ENCODE measurements around the gene RAPGEF2.
"Not testable (repeated sequence)": the region's sequence is repeated elsewhere in the genome, so short reads cannot be mapped to it uniquely, and the experiment has no call there.

The RAPGEF2 gene

GRCh38 chr4:159097144-159097543 lies 5.7 kb upstream of the RAPGEF2 start:
- H3K4me3 ChIP-seq (ENCODE audit: low read depth, low read length): no peak overlapping the region

DNA sequence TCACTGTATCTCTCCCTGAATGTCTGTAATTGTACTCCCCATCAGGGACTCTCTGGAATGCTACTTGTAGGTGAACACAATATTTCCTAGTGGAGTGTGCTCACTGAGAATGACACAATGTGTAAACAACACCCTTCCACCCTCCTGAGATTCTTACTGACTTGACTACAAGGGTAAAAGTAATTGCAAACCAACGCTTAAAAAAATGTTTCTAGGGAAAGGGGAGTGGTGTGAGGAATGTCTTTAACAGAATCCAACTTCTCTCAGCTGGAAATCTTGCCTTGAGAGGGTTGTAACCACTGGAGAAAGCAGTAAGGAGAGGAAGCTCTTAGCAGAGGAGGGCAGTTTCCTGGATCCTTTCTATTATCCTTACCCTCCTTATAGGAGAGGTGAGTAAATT lies 5.1 kb upstream of the RAPGEF2 start:
- no peak for DNase-seq (ENCODE audit: low read depth)
- no peak overlapping the region for H3K4me3 ChIP-seq (ENCODE audit: low read depth, low read length)

More at GRCh38 chr4:159097144-159097543, 5.7 kb upstream of the RAPGEF2 start:
- no peak for DNase-seq (ENCODE audit: low read depth)

DNA sequence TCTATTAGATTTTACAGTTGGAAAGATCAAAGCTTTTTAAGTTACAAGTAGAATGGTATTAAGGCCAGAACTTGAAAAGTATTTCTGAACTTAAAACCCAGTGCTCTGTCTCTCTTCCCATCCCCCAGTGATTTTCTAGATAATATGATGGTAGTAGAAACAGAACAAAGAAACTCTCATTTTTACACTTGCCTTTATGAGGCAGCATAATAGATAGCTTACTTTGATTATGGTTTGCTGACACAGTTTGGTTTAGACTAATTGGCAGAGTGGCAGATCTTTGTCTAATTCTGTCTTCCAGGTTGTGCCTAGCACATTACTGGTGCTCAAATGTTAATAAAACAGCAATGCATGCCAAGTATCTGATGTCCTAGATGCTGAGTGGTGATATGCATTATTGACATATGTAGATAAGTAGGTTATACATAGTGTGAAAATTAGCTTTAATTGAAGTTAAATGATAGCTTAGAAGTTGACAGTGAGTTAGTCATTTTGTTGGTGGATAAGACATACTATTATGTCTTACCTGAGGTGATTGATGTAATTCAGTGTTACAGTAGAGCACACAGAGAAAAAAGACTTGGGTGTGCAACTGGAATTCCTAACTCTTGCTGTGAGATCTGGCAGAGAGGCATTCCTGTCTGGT lies 4.3 kb upstream of the RAPGEF2 start:
- no peak overlapping the region for H3K4me3 ChIP-seq (ENCODE audit: low read depth, low read length)
- no peak for DNase-seq (ENCODE audit: low read depth)

DNA sequence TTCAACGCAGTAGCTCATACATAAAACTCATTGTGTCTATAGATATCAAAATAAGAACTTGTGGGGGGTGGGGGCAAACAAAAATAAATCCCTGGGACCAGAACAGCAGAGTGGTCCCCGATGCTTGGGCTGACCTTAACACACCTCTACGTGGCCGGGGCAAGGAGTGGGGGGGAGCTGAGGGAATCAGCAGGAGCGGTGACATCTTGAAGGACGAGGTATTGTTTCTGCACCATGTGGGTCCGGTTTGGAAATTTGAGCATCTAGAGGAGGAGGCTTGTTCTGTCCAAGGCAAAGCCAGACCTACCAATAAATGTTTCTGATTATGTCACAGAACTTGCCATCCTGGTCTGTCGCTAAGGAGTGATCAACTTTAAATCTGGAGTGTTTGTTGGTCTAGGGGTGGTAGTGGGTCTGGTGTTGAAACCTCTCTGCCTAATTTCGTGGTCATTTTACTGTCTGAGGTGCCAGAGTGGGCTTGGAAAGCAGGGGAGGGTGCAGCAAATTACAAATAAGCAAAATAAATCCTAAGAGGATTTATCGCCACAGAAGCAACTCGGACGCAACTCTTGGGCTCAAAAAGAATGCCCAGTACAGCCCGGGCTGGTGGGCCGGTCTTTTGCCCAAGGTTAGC lies 774 bp upstream of the RAPGEF2 start:
- peak overlapping the region; percentile 88 for H3K4me3 ChIP-seq (ENCODE audit: low read depth, low read length)
- DNase-seq (ENCODE audit: low read depth): no peak

- H3K4me3 ChIP-seq (ENCODE audit: low read depth, low read length): peak overlapping the region; percentile 88
- DNase-seq (ENCODE audit: low read depth): no peak
Measured at GRCh38 chr4:159103384-159103990, 608 bp downstream of the RAPGEF2 start.

DNA sequence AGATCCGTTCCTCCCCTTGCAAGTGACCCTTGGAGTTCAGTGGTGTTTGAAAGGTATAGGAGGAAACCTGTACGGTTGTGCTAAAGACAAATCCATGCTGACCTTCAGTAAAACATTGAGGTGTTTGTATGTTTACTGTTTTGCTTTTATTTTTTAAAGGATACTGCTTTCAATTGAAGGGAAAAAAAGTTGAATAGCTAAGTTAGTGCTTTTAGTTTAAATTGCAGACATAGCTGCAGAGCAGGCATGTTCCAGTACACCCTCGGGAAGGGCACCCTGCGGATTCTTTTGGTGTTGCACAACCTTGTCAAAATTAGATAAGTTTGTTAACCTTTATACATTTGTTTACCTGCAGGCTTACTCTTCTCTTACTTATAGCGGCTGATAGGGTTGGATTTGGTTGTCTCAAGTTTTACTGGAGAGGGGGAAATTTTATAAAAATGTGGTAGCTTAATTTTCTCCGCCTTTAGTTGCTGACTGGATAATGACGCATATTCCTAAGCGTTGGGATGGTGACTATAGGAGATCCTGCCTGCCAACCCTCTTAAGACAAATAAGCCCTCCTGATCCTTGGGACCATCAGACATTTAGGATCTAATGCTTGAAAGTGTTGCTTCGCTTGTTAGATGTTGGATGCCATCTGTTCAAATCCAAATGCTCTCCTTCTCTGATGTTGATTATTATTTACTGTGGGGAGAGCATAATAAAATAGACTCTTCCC lies 2.0 kb downstream of the RAPGEF2 start:
- H3K4me3 ChIP-seq (ENCODE audit: low read depth, low read length): peak overlapping the region; percentile 88
- peak; percentile 16 for DNase-seq (ENCODE audit: low read depth)

DNA sequence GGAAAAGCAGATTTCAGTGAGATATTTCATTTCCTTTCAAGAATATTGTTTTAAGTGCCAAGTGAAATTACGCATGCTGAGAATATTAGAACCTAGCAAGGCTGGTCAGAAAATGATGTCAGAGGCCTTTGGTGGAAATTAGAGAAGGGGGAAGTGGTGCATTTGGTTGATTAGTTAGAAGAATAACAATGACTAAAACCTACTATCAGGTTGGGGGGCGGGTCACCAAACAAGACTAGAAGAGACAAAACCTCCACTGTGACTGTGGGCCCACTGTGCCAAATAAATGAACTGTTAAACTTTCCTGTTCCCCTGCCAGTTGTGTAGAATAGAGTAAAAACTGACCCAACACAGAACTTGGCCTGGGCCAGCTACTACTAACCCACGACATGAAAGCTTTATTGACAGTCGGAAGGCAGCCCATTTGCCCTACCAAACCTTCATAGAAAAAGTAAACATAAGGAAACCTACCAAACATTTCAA lies 2.9 kb downstream of the RAPGEF2 start:
- peak; percentile 25 for DNase-seq (ENCODE audit: low read depth)
- peak overlapping the region; percentile 88 for H3K4me3 ChIP-seq (ENCODE audit: low read depth, low read length)

DNA sequence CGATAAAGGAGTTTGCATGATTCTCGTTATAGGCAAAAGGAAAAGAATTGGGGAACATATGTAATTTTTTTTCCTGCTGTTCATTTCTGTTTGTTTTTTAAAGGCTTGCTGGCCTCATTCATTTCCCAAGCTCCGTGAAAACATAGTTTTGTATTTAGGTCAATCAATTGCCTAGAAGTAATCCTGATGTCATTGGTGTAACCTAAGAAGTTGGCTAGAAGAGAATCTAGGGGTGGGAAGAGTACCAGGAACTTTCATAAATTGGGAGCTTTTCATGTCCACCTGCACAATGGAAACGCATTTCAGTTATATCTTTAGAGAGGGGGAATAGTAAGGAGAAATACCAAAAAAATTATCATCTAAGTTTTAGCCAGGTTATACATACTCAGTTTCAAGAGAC lies 3.8 kb downstream of the RAPGEF2 start:
- H3K4me3 ChIP-seq (ENCODE audit: low read depth, low read length): no peak overlapping the region
- no peak for DNase-seq (ENCODE audit: low read depth)

DNA sequence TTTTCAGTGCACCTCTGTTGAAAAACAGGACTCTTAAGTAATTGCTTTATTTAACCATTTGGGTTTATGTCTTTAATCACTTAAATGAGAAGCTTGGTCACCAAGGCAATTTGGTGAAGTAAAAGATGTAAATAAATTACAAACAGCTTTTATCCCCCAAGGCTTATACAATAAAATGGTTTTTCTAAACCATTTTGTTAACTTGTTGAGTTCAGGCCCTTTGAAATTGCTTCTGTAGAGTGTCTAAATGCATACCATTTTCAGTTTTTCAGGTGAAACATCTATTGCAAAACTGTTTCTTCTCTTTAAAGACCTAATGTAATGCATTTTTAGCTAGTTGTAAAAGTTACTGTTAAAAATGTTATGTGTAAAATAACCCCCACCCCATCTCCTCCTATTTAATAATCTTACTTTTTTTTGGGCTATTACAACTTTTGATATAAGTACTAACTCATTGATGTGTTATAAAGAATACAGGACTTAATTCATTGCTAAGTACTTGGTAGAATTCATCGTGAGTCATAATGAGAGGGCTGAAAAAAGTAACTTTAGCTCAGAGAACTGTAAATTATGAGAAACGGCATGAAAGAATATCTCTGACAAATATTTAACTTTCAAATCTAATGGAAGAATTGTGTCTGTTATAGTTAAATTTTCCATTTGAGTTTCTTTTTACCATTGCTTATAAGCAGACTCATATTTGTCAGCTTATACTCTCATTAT lies 4.5 kb downstream of the RAPGEF2 start:
- H3K4me3 ChIP-seq (ENCODE audit: low read depth, low read length): no peak overlapping the region
- no peak for DNase-seq (ENCODE audit: low read depth)

DNA sequence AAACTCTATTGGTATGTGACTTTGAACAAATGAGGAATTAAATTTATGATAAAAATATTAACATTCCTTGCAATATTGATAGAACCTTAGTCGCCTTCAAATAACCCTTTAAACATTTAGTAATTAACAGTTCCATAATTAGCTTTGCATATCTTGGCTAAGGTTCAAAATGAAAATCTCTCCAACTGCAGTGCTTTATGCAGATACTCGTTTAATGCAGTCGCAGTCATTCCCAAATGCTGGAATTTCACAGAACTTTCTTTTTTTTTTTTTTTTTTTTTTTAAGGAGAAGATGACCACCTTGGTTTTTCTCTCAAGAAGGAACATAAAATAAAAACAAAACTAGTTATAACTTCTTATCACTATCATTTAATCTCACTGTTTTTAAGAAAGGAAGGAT lies 5.2 kb downstream of the RAPGEF2 start:
- H3K4me3 ChIP-seq (ENCODE audit: low read depth, low read length): no peak overlapping the region
- DNase-seq (ENCODE audit: low read depth): no peak

DNA sequence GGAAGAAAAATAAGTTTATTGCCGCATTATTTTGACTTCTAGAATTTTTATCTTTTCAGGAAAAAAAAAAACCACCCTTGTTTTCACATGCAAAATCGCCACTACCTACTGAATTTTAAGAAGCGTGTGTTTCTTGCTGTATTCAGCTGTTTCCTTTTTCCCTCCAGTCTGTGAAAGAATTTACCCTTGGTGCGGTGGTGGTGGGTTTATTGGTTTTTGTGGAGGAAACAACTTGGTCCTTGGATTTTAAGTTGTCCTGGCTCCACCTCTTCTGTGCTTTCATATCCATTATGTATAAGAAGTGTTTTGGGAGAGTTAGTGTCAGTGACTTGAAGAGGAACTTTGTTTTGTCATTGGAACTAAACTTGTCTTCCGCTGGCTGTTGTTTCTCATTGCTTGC lies 8.1 kb downstream of the RAPGEF2 start:
- DNase-seq (ENCODE audit: low read depth): no peak
- H3K4me3 ChIP-seq (ENCODE audit: low read depth, low read length): no peak overlapping the region

DNA sequence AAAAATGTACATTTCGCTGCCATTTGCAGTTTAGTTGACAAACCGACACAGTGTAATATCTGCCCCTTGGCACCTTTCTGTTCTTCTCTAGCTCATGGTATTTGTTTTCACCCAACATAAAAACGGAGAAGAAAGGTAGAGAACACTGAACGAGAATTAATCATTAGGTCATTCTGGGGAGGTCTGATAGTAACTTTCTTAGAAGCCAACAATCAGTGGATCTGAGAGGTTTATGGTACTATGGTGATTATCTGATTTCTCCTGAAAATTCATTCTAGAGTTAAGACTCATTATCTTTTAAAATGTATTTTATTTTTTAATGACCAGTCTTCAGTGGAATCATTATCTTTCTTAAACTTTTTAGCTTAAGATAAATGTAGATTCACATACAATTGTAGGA lies 8.5 kb downstream of the RAPGEF2 start:
- no peak for DNase-seq (ENCODE audit: low read depth)
- no peak overlapping the region for H3K4me3 ChIP-seq (ENCODE audit: low read depth, low read length)

DNA sequence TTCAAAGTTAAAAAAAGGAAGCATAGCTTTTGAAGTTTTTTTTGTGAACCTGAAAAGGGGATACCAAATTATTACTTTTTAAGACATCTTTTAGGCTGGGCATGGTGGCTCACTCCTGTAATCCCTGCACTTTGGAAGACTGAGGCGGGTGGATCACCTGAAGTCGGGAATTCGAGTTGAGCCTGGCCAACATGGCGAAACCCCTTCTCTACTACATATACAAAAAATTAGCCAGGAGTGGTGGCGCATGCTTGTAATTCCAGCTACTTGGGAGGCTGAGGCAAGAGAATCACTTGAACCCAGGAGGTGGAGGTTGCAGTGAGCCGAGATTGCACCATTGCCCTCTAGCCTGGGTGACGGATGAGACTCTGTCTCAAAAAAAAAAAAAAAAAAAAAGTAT lies 10.5 kb downstream of the RAPGEF2 start:
- not testable (repeated sequence) for DNase-seq (ENCODE audit: low read depth); H3K4me3 ChIP-seq (ENCODE audit: low read depth, low read length)

DNA sequence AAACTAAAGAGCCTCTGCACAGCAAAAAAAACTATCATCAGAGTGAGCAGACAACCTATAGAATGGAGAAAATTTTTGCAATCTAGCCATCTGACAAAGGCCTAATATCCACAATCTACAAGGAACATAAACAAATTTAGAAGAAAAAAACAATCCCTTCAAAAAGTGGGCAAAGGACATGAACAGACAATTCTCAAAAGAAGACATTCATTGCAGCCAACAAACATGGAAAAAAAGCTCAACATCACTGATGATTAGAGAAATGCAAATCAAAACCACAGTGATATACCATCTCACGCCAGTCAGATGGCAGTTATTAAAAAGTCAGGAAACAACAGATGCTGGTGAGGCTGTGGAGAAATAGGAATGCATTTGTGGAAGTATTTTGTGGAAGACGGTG lies 13.2 kb downstream of the RAPGEF2 start:
- H3K4me3 ChIP-seq (ENCODE audit: low read depth, low read length); DNase-seq (ENCODE audit: low read depth): not testable (repeated sequence)

- not testable (repeated sequence) for H3K4me3 ChIP-seq (ENCODE audit: low read depth, low read length); DNase-seq (ENCODE audit: low read depth)
Measured at GRCh38 chr4:159116693-159117092, 13.8 kb downstream of the RAPGEF2 start.

DNA sequence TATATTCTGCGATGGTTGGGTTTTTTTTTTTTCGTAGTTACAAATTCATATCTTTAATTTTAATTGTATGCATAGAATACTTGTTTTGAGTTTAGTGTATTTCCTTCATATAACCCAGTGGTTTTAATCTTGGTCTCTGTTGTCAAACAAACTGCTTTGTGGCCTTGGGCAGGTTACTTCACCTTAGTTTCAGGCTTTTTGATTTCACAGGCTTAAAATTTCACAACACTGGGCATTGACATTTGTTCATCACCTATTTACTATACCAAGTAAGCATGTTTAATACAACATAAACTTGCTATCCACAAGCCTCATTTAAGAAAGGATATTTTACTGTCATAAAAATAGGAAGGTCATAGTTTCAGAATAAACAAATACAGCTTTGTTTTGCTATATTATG lies 14.7 kb downstream of the RAPGEF2 start:
- no peak for DNase-seq (ENCODE audit: low read depth)
- H3K4me3 ChIP-seq (ENCODE audit: low read depth, low read length): no peak overlapping the region

DNA sequence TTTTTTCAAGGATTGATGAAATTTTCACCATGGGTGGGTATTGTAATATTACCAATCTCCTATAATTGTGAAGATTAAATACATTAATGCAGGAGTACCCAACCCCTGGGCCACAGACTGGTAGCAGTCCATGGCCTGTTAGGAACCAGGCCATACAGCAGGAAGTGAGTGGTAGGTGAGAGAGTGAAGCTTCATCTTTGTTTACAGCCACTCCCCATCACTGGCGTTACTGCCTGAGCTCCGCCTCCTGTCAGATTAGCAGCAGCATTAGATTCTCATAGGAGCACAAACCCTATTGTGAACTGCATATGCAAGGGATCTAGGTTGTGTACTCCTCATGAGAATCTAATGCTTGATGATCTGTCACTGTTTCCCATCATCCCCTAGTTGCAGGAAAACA lies 15.1 kb downstream of the RAPGEF2 start:
- no peak for DNase-seq (ENCODE audit: low read depth)

GRCh38 chr4:159121371-159121770 lies 18.5 kb downstream of the RAPGEF2 start:
- no peak overlapping the region for H3K4me3 ChIP-seq (ENCODE audit: low read depth, low read length)
- DNase-seq (ENCODE audit: low read depth): no peak

More for the DNA sequence above, 15.1 kb downstream of the RAPGEF2 start:
- H3K4me3 ChIP-seq (ENCODE audit: low read depth, low read length): no peak overlapping the region

DNA sequence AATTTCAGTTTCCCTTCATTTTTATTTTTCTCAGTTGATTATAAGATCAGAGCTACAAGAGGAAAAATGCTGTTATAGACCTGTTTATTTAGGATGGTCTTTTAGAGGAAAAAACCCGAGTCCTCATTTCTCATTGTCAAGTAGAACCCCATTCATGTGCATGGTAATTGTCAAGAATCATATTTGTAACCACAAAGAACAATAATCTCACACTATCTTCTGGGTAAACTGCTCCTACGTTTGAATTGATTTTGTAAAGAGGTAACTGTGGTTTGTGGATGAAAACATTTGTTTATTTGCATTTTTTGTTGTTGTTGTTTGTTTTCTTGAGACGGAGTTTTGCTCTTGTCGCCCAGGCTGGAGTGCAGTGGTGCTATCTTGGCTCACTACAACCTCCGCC lies 23.8 kb downstream of the RAPGEF2 start:
- DNase-seq (ENCODE audit: low read depth): no peak
- H3K4me3 ChIP-seq (ENCODE audit: low read depth, low read length): no peak overlapping the region

Data from skeletal muscle cell (primary cell).